HFF-Myc (cell line): ENCODE measurements around the gene SORCS2.

Experiments
- DNase-seq: peaks from one replicate; pipeline ENCODE4 v3.0.0-alpha.2; 2011; ENCODE audit warnings: low read depth; ENCODE audit errors: extremely low read depth
- H3K4me3 ChIP-seq: replicated peaks from 2 replicates; pipeline ENCODE4 v1.5.1; 2011; ENCODE audit warnings: low read depth, mild to moderate bottlenecking, control low read depth, low read length
- CTCF ChIP-seq: IDR thresholded peaks from 2 replicates; pipeline ENCODE4 v1.5.1; 2012; ENCODE audit warnings: mild to moderate bottlenecking, low read depth, low read length, control low read depth; ENCODE audit errors: missing control alignments

The SORCS2 gene

GRCh38 chr4:7652451-7652881 lies 460.1 kb downstream of the SORCS2 start:
- H3K4me3 ChIP-seq: no peak overlapping the region
- DNase-seq: no peak
- TF ChIP-seq CTCF: no peak

- DNase-seq: no peak
- TF ChIP-seq CTCF: no peak
- H3K4me3 ChIP-seq: no peak overlapping the region
Measured at GRCh38 chr4:7652906-7653305, 460.6 kb downstream of the SORCS2 start.

GRCh38 chr4:7653510-7654369 lies 461.4 kb downstream of the SORCS2 start:
- no peak overlapping the region for H3K4me3 ChIP-seq
- no peak for DNase-seq
- TF ChIP-seq CTCF: no peak

- no peak for DNase-seq
- no peak for TF ChIP-seq CTCF
Measured at GRCh38 chr4:7654550-7655445, 462.5 kb downstream of the SORCS2 start.

GRCh38 chr4:7655511-7656243 lies 463.3 kb downstream of the SORCS2 start:
- no peak for DNase-seq
- H3K4me3 ChIP-seq: no peak overlapping the region

More at GRCh38 chr4:7654550-7655445, 462.5 kb downstream of the SORCS2 start:
- H3K4me3 ChIP-seq: no peak overlapping the region

More at GRCh38 chr4:7655511-7656243, 463.3 kb downstream of the SORCS2 start:
- no peak for TF ChIP-seq CTCF
